SU-DHL-6 (cell line): ENCODE results near the gene IFT25.

Experiments used
- H2AFZ ChIP-seq: fragments of 200-600 bp; sonication (generic); 2 replicates; pipeline ENCODE4 v1.6.1; 2014; ENCODE audit warnings: low read depth, mild to moderate bottlenecking, moderate library complexity, mixed read lengths, antibody characterized with exemption, low read length; ENCODE audit not compliant: severe bottlenecking
- H3F3A ChIP-seq: fragments of 200-600 bp; shearing (Covaris generic); 2 replicates; pipeline ENCODE4 v1.6.0; 2016; ENCODE audit warnings: antibody characterized with exemption, mild to moderate bottlenecking; ENCODE audit not compliant: insufficient read depth
- H3K27ac ChIP-seq: fragments of 200-600 bp; sonication (generic); 2 replicates; pipeline ENCODE4 v1.5.1; 2016; ENCODE audit warnings: low read depth, mild to moderate bottlenecking, low read length, moderate library complexity, mixed read lengths
- H3K27me3 ChIP-seq: fragments of 200-600 bp; sonication (generic), shearing (Covaris generic); 2 replicates; pipeline ENCODE4 v1.6.0; 2014; ENCODE audit warnings: mild to moderate bottlenecking, low read length
- H3K36me3 ChIP-seq: fragments of 200-600 bp; sonication (generic); 2 replicates; pipeline ENCODE4 v1.6.1; 2014; ENCODE audit warnings: mild to moderate bottlenecking, low read length, mixed read lengths
- H3K4me2 ChIP-seq: fragments of 300-600, 200-600 bp; shearing (Covaris generic), sonication (generic); 2 replicates; pipeline ENCODE4 v1.6.0; 2014; ENCODE audit warnings: low read length, low read depth, mild to moderate bottlenecking; ENCODE audit not compliant: poor library complexity, severe bottlenecking
- H3K4me3 ChIP-seq: fragments of 200-600 bp; sonication (generic); 2 replicates; pipeline ENCODE4 v1.5.1; 2014; ENCODE audit warnings: antibody characterized with exemption, low read length, mild to moderate bottlenecking, mixed read lengths; ENCODE audit not compliant: insufficient read depth, poor library complexity, severe bottlenecking
- H3K79me2 ChIP-seq: fragments of 200-600 bp; sonication (generic); 2 replicates; pipeline ENCODE4 v1.6.1; 2014; ENCODE audit warnings: mild to moderate bottlenecking, low read length, moderate library complexity; ENCODE audit not compliant: insufficient read depth
- H3K9ac ChIP-seq: fragments of 200-600 bp; sonication (generic); 2 replicates; pipeline ENCODE4 v1.7.0; 2014; ENCODE audit warnings: mild to moderate bottlenecking, low read length
- H3K9me2 ChIP-seq: fragments of 200-600 bp; sonication (generic); replicated peaks from 2 replicates; pipeline ENCODE4 v1.6.1; 2014; ENCODE audit warnings: low read length; ENCODE audit not compliant: insufficient read depth
- H3K9me3 ChIP-seq: fragments of 200-600 bp; sonication (generic); 2 replicates; pipeline ENCODE4 v1.6.1; 2014; ENCODE audit warnings: low read length, mixed read lengths; ENCODE audit not compliant: insufficient read depth
- H4K20me1 ChIP-seq: fragments of 200-600 bp; sonication (generic); 2 replicates; pipeline ENCODE4 v1.6.1; 2014; ENCODE audit warnings: low read depth, mild to moderate bottlenecking, antibody characterized with exemption, low read length, moderate library complexity, mixed read lengths
- EZH2phosphoT487 ChIP-seq: fragments of 200-600 bp; sonication (generic), shearing (Covaris generic); conservative IDR thresholded peaks from 2 replicates; pipeline ENCODE4 v1.6.1; 2018; ENCODE audit warnings: mild to moderate bottlenecking, antibody characterized with exemption, low read length, moderate library complexity, mixed read lengths
- TF ChIP-seq, protein P1 (sequence below): fragments of 200-600 bp; sonication (generic); IDR thresholded peaks from one replicate; pipeline ENCODE4 v1.5.1; 2017; ENCODE audit warnings: antibody characterized with exemption, mild to moderate bottlenecking, low read length, moderate library complexity; ENCODE audit not compliant: insufficient read depth, poor library complexity, severe bottlenecking

IFT25 gene

DNA sequence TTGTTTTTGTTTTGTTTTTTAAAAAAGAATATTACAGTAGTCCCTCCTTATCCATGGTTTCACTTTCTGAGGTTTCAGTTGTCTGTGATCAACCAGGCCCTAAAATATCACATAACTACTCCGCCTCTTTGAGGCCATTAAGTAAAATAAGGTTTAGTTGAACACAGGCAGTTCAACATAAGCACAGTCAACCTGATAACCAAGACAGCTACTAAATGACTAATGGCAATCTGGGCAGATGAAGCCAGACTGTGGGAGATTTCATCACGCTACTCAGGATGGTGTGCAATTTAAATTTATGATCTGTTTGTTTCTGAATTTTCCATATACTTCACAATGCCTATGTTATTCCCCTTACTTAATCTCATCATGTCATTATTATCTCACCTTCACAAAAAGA is 42.4 kb upstream of the IFT25 start:
- Histone ChIP-seq H3K79me2 (no peaks in the 10 kb centered on the region), H3F3A (no peaks in the 10 kb centered on the region), H3K9ac (no peak overlapping the region), H3K9me2 (no peaks in the 10 kb centered on the region), H2AFZ (no peak overlapping the region), H3K27me3 (no peaks in the 10 kb centered on the region), H3K9me3 (peaks cover 8% of the 10 kb centered on the region; the same call in 1 of the 2 replicates), H4K20me1 (no peaks in the 10 kb centered on the region), H3K4me2 (no peak overlapping the region), H3K27ac (no peak overlapping the region), H3K4me3 (no peak overlapping the region), H3K36me3 (no peaks in the 10 kb centered on the region)
- TF ChIP-seq EZH2phosphoT487: no peak
- TF ChIP-seq, protein P1, sequence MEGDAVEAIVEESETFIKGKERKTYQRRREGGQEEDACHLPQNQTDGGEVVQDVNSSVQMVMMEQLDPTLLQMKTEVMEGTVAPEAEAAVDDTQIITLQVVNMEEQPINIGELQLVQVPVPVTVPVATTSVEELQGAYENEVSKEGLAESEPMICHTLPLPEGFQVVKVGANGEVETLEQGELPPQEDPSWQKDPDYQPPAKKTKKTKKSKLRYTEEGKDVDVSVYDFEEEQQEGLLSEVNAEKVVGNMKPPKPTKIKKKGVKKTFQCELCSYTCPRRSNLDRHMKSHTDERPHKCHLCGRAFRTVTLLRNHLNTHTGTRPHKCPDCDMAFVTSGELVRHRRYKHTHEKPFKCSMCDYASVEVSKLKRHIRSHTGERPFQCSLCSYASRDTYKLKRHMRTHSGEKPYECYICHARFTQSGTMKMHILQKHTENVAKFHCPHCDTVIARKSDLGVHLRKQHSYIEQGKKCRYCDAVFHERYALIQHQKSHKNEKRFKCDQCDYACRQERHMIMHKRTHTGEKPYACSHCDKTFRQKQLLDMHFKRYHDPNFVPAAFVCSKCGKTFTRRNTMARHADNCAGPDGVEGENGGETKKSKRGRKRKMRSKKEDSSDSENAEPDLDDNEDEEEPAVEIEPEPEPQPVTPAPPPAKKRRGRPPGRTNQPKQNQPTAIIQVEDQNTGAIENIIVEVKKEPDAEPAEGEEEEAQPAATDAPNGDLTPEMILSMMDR: no peak

- no peaks in the 10 kb centered on the region for H4K20me1 ChIP-seq
- no peaks in the 10 kb centered on the region; the same call in 1 of the 2 replicates for H3K9me3 ChIP-seq
- no peaks in the 10 kb centered on the region for H3K9me2 ChIP-seq
- H2AFZ ChIP-seq: no peak overlapping the region
- no peak overlapping the region for H3K4me2 ChIP-seq
- TF ChIP-seq, protein P1: no peak
- no peak for TF ChIP-seq EZH2phosphoT487
- H3K79me2 ChIP-seq: no peaks in the 10 kb centered on the region
- H3K27me3 ChIP-seq: no peaks in the 10 kb centered on the region
- H3K27ac ChIP-seq: no peak overlapping the region
- H3K36me3 ChIP-seq: no peaks in the 10 kb centered on the region
- H3F3A ChIP-seq: no peaks in the 10 kb centered on the region
- no peak overlapping the region for H3K9ac ChIP-seq
- H3K4me3 ChIP-seq: no peak overlapping the region
Observed at GRCh38 chr1:53986458-53986857, 41.0 kb upstream of the IFT25 start.

DNA sequence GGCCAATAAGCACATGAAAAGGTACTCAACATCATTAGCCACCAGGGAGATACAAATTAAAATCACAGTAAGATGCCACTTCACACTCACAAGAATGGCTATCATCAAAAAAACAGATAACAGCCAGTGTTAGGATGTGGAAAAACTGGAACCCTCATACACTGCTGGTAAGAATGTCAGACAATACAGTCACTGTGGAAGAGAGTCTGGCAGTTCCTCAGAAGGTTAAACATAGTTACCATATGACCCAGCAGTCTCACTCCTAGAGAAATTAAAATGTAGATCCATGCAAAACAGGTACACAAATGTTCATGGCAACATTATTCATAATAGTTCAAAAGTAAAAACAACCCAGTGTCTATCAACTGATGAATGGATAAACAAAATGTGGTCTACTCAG is 39.2 kb upstream of the IFT25 start:
- H3F3A ChIP-seq: no peaks in the 10 kb centered on the region
- no peak overlapping the region for H3K4me2 ChIP-seq
- H4K20me1 ChIP-seq: no peaks in the 10 kb centered on the region
- H3K27ac ChIP-seq: no peak overlapping the region
- no peaks in the 10 kb centered on the region for H3K79me2 ChIP-seq
- no peaks in the 10 kb centered on the region for H3K27me3 ChIP-seq
- H3K4me3 ChIP-seq: no peak overlapping the region
- no peaks in the 10 kb centered on the region for H3K36me3 ChIP-seq
- no peaks in the 10 kb centered on the region for H3K9me2 ChIP-seq
- no peak overlapping the region for H2AFZ ChIP-seq
- no peak for TF ChIP-seq EZH2phosphoT487
- TF ChIP-seq, protein P1: no peak
- no peaks in the 10 kb centered on the region for H3K9me3 ChIP-seq
- no peak overlapping the region for H3K9ac ChIP-seq

- no peak overlapping the region for H3K4me2 ChIP-seq
Observed at GRCh38 chr1:53982763-53983104, 37.2 kb upstream of the IFT25 start.

More at GRCh38 chr1:53982763-53983104, 37.2 kb upstream of the IFT25 start:
- TF ChIP-seq EZH2phosphoT487: no peak
- TF ChIP-seq, protein P1: no peak
- no peaks in the 10 kb centered on the region for H3K79me2 ChIP-seq
- H3K36me3 ChIP-seq: no peaks in the 10 kb centered on the region
- H3F3A ChIP-seq: no peaks in the 10 kb centered on the region
- no peak overlapping the region for H3K9ac ChIP-seq
- no peaks in the 10 kb centered on the region for H3K27me3 ChIP-seq
- no peaks in the 10 kb centered on the region for H3K9me2 ChIP-seq
- H4K20me1 ChIP-seq: no peaks in the 10 kb centered on the region
- no peak overlapping the region for H3K4me3 ChIP-seq
- H3K27ac ChIP-seq: no peak overlapping the region
- H2AFZ ChIP-seq: no peak overlapping the region
- no peaks in the 10 kb centered on the region for H3K9me3 ChIP-seq
